GM23338 (cell line): ENCODE data around the gene HLA-DOA.

Source experiments
- EZH2 ChIP-seq: fragments of 200-600 bp; sonication (generic); IDR thresholded peaks from one replicate; pipeline ENCODE4 v1.8.0; 2017; ENCODE audit warnings: antibody characterized with exemption, mild to moderate bottlenecking, low read depth; ENCODE audit not compliant: unreplicated experiment
- TF ChIP-seq, protein P1 (sequence below), 2 experiments: fragments of 200-600 bp in 1 of 2; sonication (generic) in 1 of 2; conservative IDR thresholded peaks; 2 replicates each; pipeline versions ENCODE4 v1.5.1 to v1.6.1; 2016 to 2017; ENCODE audit warnings: antibody characterized with exemption in 2 of 2, low read depth in 2 of 2, mild to moderate bottlenecking in 2 of 2, moderate library complexity in 1 of 2
- TF ChIP-seq, protein P2 (sequence below): IDR thresholded peaks from one replicate; pipeline ENCODE4 v1.6.1; 2018; ENCODE audit warnings: antibody characterized with exemption; ENCODE audit not compliant: unreplicated experiment

DNA sequence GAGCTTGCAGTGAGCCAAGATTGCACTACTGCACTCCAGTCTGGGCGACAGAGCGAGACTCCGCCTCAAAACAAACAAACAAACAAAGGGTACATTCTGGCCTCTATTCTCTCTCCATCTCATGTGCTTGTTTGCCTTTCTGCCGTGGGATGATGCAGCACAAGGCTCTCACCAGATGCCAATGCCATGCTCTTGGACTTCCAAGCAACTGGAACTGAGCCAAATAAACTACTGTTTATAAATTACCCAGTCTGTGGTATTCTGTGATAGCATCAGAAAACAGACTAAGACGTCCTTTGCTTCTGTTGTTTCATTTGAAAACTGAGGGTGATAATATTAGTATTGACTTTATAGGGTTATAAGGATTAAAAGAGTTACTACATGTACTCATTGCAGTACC lies 44.6 kb downstream of the HLA-DOA start:
- TF ChIP-seq, protein P1, sequence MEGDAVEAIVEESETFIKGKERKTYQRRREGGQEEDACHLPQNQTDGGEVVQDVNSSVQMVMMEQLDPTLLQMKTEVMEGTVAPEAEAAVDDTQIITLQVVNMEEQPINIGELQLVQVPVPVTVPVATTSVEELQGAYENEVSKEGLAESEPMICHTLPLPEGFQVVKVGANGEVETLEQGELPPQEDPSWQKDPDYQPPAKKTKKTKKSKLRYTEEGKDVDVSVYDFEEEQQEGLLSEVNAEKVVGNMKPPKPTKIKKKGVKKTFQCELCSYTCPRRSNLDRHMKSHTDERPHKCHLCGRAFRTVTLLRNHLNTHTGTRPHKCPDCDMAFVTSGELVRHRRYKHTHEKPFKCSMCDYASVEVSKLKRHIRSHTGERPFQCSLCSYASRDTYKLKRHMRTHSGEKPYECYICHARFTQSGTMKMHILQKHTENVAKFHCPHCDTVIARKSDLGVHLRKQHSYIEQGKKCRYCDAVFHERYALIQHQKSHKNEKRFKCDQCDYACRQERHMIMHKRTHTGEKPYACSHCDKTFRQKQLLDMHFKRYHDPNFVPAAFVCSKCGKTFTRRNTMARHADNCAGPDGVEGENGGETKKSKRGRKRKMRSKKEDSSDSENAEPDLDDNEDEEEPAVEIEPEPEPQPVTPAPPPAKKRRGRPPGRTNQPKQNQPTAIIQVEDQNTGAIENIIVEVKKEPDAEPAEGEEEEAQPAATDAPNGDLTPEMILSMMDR (conservative IDR thresholded peaks at IDR 0.05; ENCODE audit: low read depth in 2 of 2), result no peak
- no peak for TF ChIP-seq EZH2
- TF ChIP-seq, protein P2, sequence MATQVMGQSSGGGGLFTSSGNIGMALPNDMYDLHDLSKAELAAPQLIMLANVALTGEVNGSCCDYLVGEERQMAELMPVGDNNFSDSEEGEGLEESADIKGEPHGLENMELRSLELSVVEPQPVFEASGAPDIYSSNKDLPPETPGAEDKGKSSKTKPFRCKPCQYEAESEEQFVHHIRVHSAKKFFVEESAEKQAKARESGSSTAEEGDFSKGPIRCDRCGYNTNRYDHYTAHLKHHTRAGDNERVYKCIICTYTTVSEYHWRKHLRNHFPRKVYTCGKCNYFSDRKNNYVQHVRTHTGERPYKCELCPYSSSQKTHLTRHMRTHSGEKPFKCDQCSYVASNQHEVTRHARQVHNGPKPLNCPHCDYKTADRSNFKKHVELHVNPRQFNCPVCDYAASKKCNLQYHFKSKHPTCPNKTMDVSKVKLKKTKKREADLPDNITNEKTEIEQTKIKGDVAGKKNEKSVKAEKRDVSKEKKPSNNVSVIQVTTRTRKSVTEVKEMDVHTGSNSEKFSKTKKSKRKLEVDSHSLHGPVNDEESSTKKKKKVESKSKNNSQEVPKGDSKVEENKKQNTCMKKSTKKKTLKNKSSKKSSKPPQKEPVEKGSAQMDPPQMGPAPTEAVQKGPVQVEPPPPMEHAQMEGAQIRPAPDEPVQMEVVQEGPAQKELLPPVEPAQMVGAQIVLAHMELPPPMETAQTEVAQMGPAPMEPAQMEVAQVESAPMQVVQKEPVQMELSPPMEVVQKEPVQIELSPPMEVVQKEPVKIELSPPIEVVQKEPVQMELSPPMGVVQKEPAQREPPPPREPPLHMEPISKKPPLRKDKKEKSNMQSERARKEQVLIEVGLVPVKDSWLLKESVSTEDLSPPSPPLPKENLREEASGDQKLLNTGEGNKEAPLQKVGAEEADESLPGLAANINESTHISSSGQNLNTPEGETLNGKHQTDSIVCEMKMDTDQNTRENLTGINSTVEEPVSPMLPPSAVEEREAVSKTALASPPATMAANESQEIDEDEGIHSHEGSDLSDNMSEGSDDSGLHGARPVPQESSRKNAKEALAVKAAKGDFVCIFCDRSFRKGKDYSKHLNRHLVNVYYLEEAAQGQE, result no peak
